Vagina (tissue), 2 donors: ENCODE data around the gene SYS1.

Source experiments
- CTCF ChIP-seq, 3 experiments: fragments of 450-650 bp in 2 of 3; fragments of 200-600 bp in 1 of 3; sonication (generic) in 1 of 3; IDR thresholded peaks; one replicate each; pipeline ENCODE4 v1.5.1; 2017 to 2019; ENCODE audit warnings: antibody characterized with exemption in 3 of 3, mild to moderate bottlenecking in 2 of 3, moderate library complexity in 2 of 3
- POLR2A ChIP-seq, 2 donors: fragments of 450-650 bp; IDR thresholded peaks; one replicate each; pipeline ENCODE4 v1.6.1; 2017; ENCODE audit warnings: antibody characterized with exemption in 2 of 2, mild to moderate bottlenecking in 2 of 2, moderate library complexity in 2 of 2
- POLR2AphosphoS5 ChIP-seq, 2 donors: sonication (generic); formaldehyde crosslinking; IDR thresholded peaks; one replicate each; pipeline ENCODE4 v1.9.0; 2017; ENCODE audit warnings: antibody characterized with exemption in 2 of 2, mild to moderate bottlenecking in 2 of 2, low read depth in 1 of 2; ENCODE audit not compliant: insufficient read depth in 1 of 2

- TF ChIP-seq POLR2A (IDR thresholded peaks at IDR 0.05) (no peak), CTCF (IDR thresholded peaks at IDR 0.05) (no peak), POLR2AphosphoS5 (IDR thresholded peaks at IDR 0.05; ENCODE audit: insufficient read depth in 1 of 2, low read depth in 1 of 2) (peak in 1 of 2 donors; percentile 76)
Observed at GRCh38 chr20:45407067-45407745, 44.2 kb downstream of the SYS1 start.
